ENCODE results near the gene TSPAN11.

Gene TSPAN11

DNA sequence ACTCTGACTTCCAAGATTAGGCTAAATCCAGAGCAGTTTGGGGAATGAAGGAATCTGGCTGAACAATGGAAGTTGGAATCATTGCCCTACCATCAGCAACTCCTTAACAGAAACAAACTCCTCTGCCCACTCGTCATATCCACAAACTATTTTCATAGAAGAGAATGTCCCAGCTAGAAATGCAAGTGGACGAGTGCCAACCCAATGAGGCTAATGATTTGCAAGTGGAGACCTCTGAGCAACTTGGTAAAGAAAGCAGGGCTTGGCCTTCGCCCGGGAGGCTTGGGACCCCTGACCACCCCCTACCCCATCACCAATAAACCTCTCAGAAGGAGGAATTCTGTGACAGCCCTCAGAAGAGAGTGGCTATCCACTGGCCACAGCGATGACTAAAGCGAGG, 107.1 kb downstream of the TSPAN11 start:
- no peaks in the 10 kb centered on the region for H3K9me2 ChIP-seq (replicated peaks; ENCODE audit: insufficient read depth, low read length)
- no peak overlapping the region for H2AFZ ChIP-seq (ENCODE audit: low read depth, low read length, severe bottlenecking)
- H3K9me3 ChIP-seq (ENCODE audit: insufficient read depth, low read length): no peaks in the 10 kb centered on the region
- TF ChIP-seq, protein P1, sequence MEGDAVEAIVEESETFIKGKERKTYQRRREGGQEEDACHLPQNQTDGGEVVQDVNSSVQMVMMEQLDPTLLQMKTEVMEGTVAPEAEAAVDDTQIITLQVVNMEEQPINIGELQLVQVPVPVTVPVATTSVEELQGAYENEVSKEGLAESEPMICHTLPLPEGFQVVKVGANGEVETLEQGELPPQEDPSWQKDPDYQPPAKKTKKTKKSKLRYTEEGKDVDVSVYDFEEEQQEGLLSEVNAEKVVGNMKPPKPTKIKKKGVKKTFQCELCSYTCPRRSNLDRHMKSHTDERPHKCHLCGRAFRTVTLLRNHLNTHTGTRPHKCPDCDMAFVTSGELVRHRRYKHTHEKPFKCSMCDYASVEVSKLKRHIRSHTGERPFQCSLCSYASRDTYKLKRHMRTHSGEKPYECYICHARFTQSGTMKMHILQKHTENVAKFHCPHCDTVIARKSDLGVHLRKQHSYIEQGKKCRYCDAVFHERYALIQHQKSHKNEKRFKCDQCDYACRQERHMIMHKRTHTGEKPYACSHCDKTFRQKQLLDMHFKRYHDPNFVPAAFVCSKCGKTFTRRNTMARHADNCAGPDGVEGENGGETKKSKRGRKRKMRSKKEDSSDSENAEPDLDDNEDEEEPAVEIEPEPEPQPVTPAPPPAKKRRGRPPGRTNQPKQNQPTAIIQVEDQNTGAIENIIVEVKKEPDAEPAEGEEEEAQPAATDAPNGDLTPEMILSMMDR (IDR thresholded peaks at IDR 0.05; ENCODE audit: insufficient read depth, low read length, poor library complexity, severe bottlenecking): no peak
- no peak for TF ChIP-seq EZH2phosphoT487 (conservative IDR thresholded peaks at IDR 0.05; ENCODE audit: low read length)
- no peaks in the 10 kb centered on the region for H3F3A ChIP-seq (ENCODE audit: insufficient read depth)
- H3K79me2 ChIP-seq (ENCODE audit: insufficient read depth, low read length): no peaks in the 10 kb centered on the region
- H3K4me3 ChIP-seq (ENCODE audit: insufficient read depth, low read length, poor library complexity, severe bottlenecking): no peak overlapping the region
- no peaks in the 10 kb centered on the region for H4K20me1 ChIP-seq (ENCODE audit: low read depth, low read length)
- no peak overlapping the region for H3K4me2 ChIP-seq (ENCODE audit: low read depth, low read length, poor library complexity, severe bottlenecking)
- H3K27ac ChIP-seq (ENCODE audit: low read depth, low read length): no peak overlapping the region
- no peaks in the 10 kb centered on the region for H3K36me3 ChIP-seq (ENCODE audit: low read length)
- H3K27me3 ChIP-seq (ENCODE audit: low read length): no peaks in the 10 kb centered on the region
- no peak overlapping the region for H3K9ac ChIP-seq (ENCODE audit: low read length)

DNA sequence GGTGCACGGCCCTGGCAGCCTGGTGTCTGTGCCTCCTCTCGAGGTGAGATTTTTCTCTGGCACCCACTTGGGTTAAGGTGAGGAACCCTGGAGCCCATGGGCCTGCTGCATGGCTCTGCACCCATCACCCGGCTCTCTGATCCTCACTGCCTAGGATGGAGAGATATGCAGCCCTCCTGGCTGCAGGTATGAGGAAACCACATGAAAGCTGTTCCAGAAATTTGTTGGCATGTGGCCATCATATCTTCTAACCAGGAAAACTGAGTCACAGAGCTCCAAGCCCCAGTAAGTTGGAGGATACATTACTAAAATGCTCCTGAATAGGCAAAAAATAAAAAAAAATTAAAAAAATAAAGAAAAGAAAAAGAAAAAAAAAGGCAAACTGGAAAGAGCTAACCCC, 107.8 kb downstream of the TSPAN11 start:
- H2AFZ ChIP-seq (ENCODE audit: low read depth, low read length, severe bottlenecking): no peak overlapping the region
- H3K9me2 ChIP-seq (replicated peaks; ENCODE audit: insufficient read depth, low read length): no peaks in the 10 kb centered on the region
- no peak overlapping the region for H3K27ac ChIP-seq (ENCODE audit: low read depth, low read length)
- no peaks in the 10 kb centered on the region for H3K9me3 ChIP-seq (ENCODE audit: insufficient read depth, low read length)
- TF ChIP-seq, protein P1 (IDR thresholded peaks at IDR 0.05; ENCODE audit: insufficient read depth, low read length, poor library complexity, severe bottlenecking): no peak
- no peak for TF ChIP-seq EZH2phosphoT487 (conservative IDR thresholded peaks at IDR 0.05; ENCODE audit: low read length)
- H3K36me3 ChIP-seq (ENCODE audit: low read length): no peaks in the 10 kb centered on the region
- H3K79me2 ChIP-seq (ENCODE audit: insufficient read depth, low read length): no peaks in the 10 kb centered on the region
- H3K4me2 ChIP-seq (ENCODE audit: low read depth, low read length, poor library complexity, severe bottlenecking): no peak overlapping the region
- no peaks in the 10 kb centered on the region for H4K20me1 ChIP-seq (ENCODE audit: low read depth, low read length)
- no peak overlapping the region for H3K4me3 ChIP-seq (ENCODE audit: insufficient read depth, low read length, poor library complexity, severe bottlenecking)
- H3K27me3 ChIP-seq (ENCODE audit: low read length): no peaks in the 10 kb centered on the region
- no peaks in the 10 kb centered on the region for H3F3A ChIP-seq (ENCODE audit: insufficient read depth)
- no peak overlapping the region for H3K9ac ChIP-seq (ENCODE audit: low read length)

DNA sequence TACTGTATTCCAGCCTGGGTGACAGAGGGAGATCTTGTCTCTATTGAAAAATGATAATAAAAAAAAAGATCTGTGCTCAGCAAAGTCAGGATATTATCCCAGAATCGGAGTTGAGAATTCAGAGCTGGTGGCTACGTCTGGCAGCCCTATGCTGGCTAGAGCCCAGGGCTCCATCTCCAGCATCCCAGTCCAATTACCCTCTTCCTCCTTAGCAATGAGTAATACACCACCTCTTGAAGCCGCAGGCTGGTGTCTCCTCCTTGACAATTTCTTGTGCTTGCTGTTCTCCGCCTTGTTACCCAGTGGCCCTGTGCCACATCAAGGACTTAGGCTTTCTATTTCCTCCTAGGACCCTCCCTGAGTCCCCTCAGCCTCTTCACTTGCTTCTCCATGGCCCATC, 108.7 kb downstream of the TSPAN11 start:
- Histone ChIP-seq H3K79me2 (ENCODE audit: insufficient read depth, low read length) (no peaks in the 10 kb centered on the region), H4K20me1 (ENCODE audit: low read depth, low read length) (no peaks in the 10 kb centered on the region), H3K9me2 (replicated peaks; ENCODE audit: insufficient read depth, low read length) (no peaks in the 10 kb centered on the region), H3K27ac (ENCODE audit: low read depth, low read length) (no peak overlapping the region), H3K36me3 (ENCODE audit: low read length) (no peaks in the 10 kb centered on the region), H3K27me3 (ENCODE audit: low read length) (no peaks in the 10 kb centered on the region), H3F3A (ENCODE audit: insufficient read depth) (no peaks in the 10 kb centered on the region), H3K9me3 (ENCODE audit: insufficient read depth, low read length) (no peaks in the 10 kb centered on the region), H3K4me3 (ENCODE audit: insufficient read depth, low read length, poor library complexity, severe bottlenecking) (no peak overlapping the region), H3K4me2 (ENCODE audit: low read depth, low read length, poor library complexity, severe bottlenecking) (no peak overlapping the region), H3K9ac (ENCODE audit: low read length) (no peak overlapping the region), H2AFZ (ENCODE audit: low read depth, low read length, severe bottlenecking) (no peak overlapping the region)
- no peak for TF ChIP-seq EZH2phosphoT487 (conservative IDR thresholded peaks at IDR 0.05; ENCODE audit: low read length)

DNA sequence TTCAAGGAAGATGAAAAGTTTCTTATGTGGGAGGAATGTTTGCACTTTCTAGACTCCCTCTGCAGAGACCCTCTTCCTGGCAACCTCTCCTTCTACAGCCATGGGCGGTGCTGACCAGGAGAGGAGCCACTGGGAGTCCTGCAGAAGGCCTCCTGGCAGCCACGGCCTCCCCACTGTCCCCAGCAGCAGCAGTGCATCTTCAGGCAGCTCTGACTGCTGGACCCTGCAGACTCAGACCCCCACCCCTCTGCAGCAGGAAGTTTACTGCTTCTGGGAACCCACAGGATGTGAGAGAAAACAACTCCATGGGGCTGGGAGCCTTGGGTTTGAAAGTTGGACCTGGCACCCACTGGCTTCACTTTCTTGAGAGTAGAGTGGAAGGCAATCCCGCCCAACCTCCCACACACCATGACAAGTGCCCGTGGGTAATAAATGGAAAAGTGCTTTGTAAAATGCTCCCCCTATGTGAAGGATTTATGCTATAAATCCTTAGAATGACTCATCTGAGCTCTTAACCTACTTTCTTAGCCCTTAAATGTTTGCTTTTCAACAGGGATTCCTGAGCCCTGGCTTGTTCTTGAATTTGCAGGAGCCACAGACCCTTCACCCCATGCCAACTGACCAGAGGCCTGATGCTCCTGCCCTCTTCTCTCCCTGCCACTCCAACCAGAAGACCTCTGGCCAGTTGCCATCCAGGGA, 109.6 kb downstream of the TSPAN11 start:
- TF ChIP-seq EZH2phosphoT487 (conservative IDR thresholded peaks at IDR 0.05; ENCODE audit: low read length): no peak
- TF ChIP-seq, protein P1 (IDR thresholded peaks at IDR 0.05; ENCODE audit: insufficient read depth, low read length, poor library complexity, severe bottlenecking): no peak
- Histone ChIP-seq H4K20me1 (ENCODE audit: low read depth, low read length) (no peaks in the 10 kb centered on the region), H2AFZ (ENCODE audit: low read depth, low read length, severe bottlenecking) (no peak overlapping the region), H3K27ac (ENCODE audit: low read depth, low read length) (no peak overlapping the region), H3K36me3 (ENCODE audit: low read length) (no peaks in the 10 kb centered on the region), H3K79me2 (ENCODE audit: insufficient read depth, low read length) (no peaks in the 10 kb centered on the region), H3K27me3 (ENCODE audit: low read length) (no peaks in the 10 kb centered on the region), H3K9ac (ENCODE audit: low read length) (no peak overlapping the region), H3F3A (ENCODE audit: insufficient read depth) (no peaks in the 10 kb centered on the region), H3K4me3 (ENCODE audit: insufficient read depth, low read length, poor library complexity, severe bottlenecking) (no peak overlapping the region), H3K9me3 (ENCODE audit: insufficient read depth, low read length) (no peaks in the 10 kb centered on the region), H3K4me2 (ENCODE audit: low read depth, low read length, poor library complexity, severe bottlenecking) (no peak overlapping the region), H3K9me2 (replicated peaks; ENCODE audit: insufficient read depth, low read length) (no peaks in the 10 kb centered on the region)

Measured in SU-DHL-6 (cell line).